Endothelial cell of umbilical vein (primary cell): ENCODE data around the gene VSTM4. TPM values are rescaled to one million over a fixed set of nuclear protein-coding genes. Genes with fewer than 3 reads are reported as not detected.

Experiments
- BruUV-seq: library from RNA; stranded (reverse); fragments of 400-500 nt; replicated peaks from 2 replicates; lab custom pipeline; 2021; lab: Mats Ljungman, UMichigan
- CTCF ChIA-PET: fragments of 300-600, 350-600 bp; sonication (Branson Sonifier 250); formaldehyde crosslinking; loops from one replicate; lab custom pipeline; 2021; ENCODE audit warnings: antibody characterized with exemption, inconsistent platforms; lab: Charles Lee
- POLR2A ChIA-PET: fragments of 300-600, 350-600 bp; sonication (Branson Sonifier 250); formaldehyde crosslinking; loops from one replicate; lab custom pipeline; 2021; ENCODE audit warnings: antibody characterized with exemption, inconsistent platforms; lab: Charles Lee
- DNase-seq: peaks from one replicate; pipeline ENCODE4 v3.0.0-alpha.2; 2011; ENCODE audit warnings: low read depth, low spot score
- FAIRE-seq: peaks from 2 replicates; lab custom pipeline; 2011; peaks lifted over from hg19 to GRCh38; lab: Jason Lieb, UNC
- H2AFZ ChIP-seq: 2 replicates; pipeline ENCODE4 v1.6.0; 2012; ENCODE audit warnings: low read depth, low read length, control low read depth, inconsistent platforms
- H3K27ac ChIP-seq: 2 replicates; pipeline ENCODE4 v1.5.1; 2011; ENCODE audit warnings: low read depth, mild to moderate bottlenecking, control low read depth, low read length, moderate library complexity; ENCODE audit not compliant: insufficient read depth
- H3K27me3 ChIP-seq, 2 experiments: 2 replicates each; pipeline versions ENCODE4 v1.6.0 to v1.6.1; 2011; ENCODE audit warnings: low read length in 2 of 2, mixed read lengths in 1 of 2; ENCODE audit not compliant: control insufficient read depth in 2 of 2, insufficient read depth in 2 of 2
- H3K36me3 ChIP-seq, 2 experiments: 2 replicates in 1 of 2; 3 replicates in 1 of 2; pipeline ENCODE4 v1.5.1; 2011; ENCODE audit warnings: low read length in 2 of 2, mild to moderate bottlenecking in 1 of 2, moderate library complexity in 1 of 2; ENCODE audit not compliant: control insufficient read depth in 2 of 2, insufficient read depth in 2 of 2; ENCODE audit errors: extremely low read depth in 1 of 2
- H3K4me1 ChIP-seq: 3 replicates; pipeline ENCODE4 v1.5.1; 2011; ENCODE audit warnings: mild to moderate bottlenecking, low read length; ENCODE audit not compliant: control insufficient read depth, insufficient read depth; ENCODE audit errors: extremely low read depth
- H3K4me2 ChIP-seq: 2 replicates; pipeline ENCODE4 v1.6.1; 2011; ENCODE audit warnings: low read length, control low read depth, mixed read lengths; ENCODE audit not compliant: insufficient read depth
- H3K4me3 ChIP-seq, 3 experiments: fragments of 200-600 bp in 1 of 3; sonication (generic), shearing (Covaris generic) in 1 of 3; replicated peaks in 1 of 3; 2 replicates each; pipeline ENCODE4 v1.5.1; 2011 to 2016; ENCODE audit warnings: control low read depth in 3 of 3, low read length in 3 of 3, mild to moderate bottlenecking in 2 of 3, inconsistent platforms in 1 of 3, low read depth in 1 of 3, moderate library complexity in 1 of 3; ENCODE audit not compliant: insufficient read depth in 1 of 3
- H3K79me2 ChIP-seq: 2 replicates; pipeline ENCODE4 v1.6.0; 2012; ENCODE audit warnings: low read length, inconsistent platforms; ENCODE audit not compliant: control insufficient read depth, insufficient read depth
- H3K9ac ChIP-seq: replicated peaks from 2 replicates; pipeline ENCODE3; 2011; ENCODE audit warnings: low read length, control low read depth; ENCODE audit not compliant: insufficient read depth; ENCODE audit errors: extremely low read depth
- H3K9me1 ChIP-seq: replicated peaks from 3 replicates; pipeline ENCODE4 v1.6.0; 2011; ENCODE audit warnings: mild to moderate bottlenecking, low read length; ENCODE audit not compliant: control insufficient read depth, insufficient read depth; ENCODE audit errors: extremely low read depth
- H3K9me3 ChIP-seq: replicated peaks from 2 replicates; pipeline ENCODE4 v1.5.1; 2012; ENCODE audit warnings: low read length, inconsistent platforms; ENCODE audit not compliant: control insufficient read depth, insufficient read depth
- H4K20me1 ChIP-seq: replicated peaks from 2 replicates; pipeline ENCODE3; 2011; ENCODE audit warnings: mild to moderate bottlenecking, low read length; ENCODE audit not compliant: control insufficient read depth, insufficient read depth; ENCODE audit errors: extremely low read depth
- EZH2 ChIP-seq: IDR thresholded peaks from 2 replicates; pipeline ENCODE4 v1.6.1; 2012; ENCODE audit warnings: borderline replicate concordance, low read depth, mild to moderate bottlenecking, moderate library complexity, low read length, inconsistent platforms; ENCODE audit not compliant: severe bottlenecking
- FOS ChIP-seq: IDR thresholded peaks from 2 replicates; pipeline ENCODE4 v1.6.1; 2011; ENCODE audit warnings: mild to moderate bottlenecking, low read length, moderate library complexity, borderline replicate concordance; ENCODE audit not compliant: insufficient read depth
- GATA2 ChIP-seq: IDR thresholded peaks from 2 replicates; pipeline ENCODE4 v1.7.0; 2011; ENCODE audit warnings: low read depth, mild to moderate bottlenecking, moderate library complexity, mixed read lengths, low read length; ENCODE audit not compliant: insufficient read length, insufficient read depth
- JUN ChIP-seq: IDR thresholded peaks from 2 replicates; pipeline ENCODE4 v1.6.1; 2011; ENCODE audit warnings: borderline replicate concordance, low read depth; ENCODE audit not compliant: insufficient read length, insufficient read depth
- MYC ChIP-seq: IDR thresholded peaks from one replicate; pipeline ENCODE4 v1.6.1; 2011; ENCODE audit warnings: mild to moderate bottlenecking, low read depth, low read length
- POLR2A ChIP-seq: IDR thresholded peaks from 2 replicates; pipeline ENCODE4 v1.6.1; 2012; ENCODE audit warnings: low read depth, mild to moderate bottlenecking, control low read depth, low read length
- POLR2AphosphoS5 ChIP-seq: IDR thresholded peaks from 2 replicates; pipeline ENCODE4 v1.6.1; 2012; ENCODE audit warnings: low read depth, mild to moderate bottlenecking, control low read depth, low read length, moderate library complexity; ENCODE audit not compliant: insufficient read depth
- dilution Hi-C: fragments of 300-500 bp; cut with MboI; formaldehyde crosslinking; loops from one replicate; pipeline ENCODE4 v1.15.0; 2019; ENCODE audit warnings: low sequenced_read_pairs; ENCODE audit not compliant: extremely low pct_ligation_motif_present
- intact Hi-C: fragments of 100-400 bp; cut with micrococcal nuclease; formaldehyde crosslinking; loops from one replicate; pipeline ENCODE4 v1.10.0; 2022
- polyA plus RNA-seq, 4 experiments: library from polyadenylated mRNA; depleted of rRNA in 3 of 4; stranded (reverse) in 3 of 4; unstranded in 1 of 4; fragments of >200 nt; gene quantifications; 2 replicates each; pipeline versions ENCODE4 v1.2.1 to v1.2.3, GENCODE V29; 2011 to 2012; ENCODE audit warnings: missing spikeins in 1 of 4
- total RNA-seq: library from RNA; stranded (reverse); gene quantifications from 2 replicates; pipeline ENCODE4 v1.2.3, GENCODE V29; 2021
- TF ChIP-seq, protein P1 (sequence below): IDR thresholded peaks from 2 replicates; pipeline ENCODE4 v1.6.1; 2011; ENCODE audit not compliant: insufficient read depth, insufficient read length
- TF ChIP-seq, protein P2 (sequence below), 2 donors: IDR thresholded peaks; 1 replicate in 1 of 2; 2 replicates in 1 of 2; pipeline ENCODE4 v1.5.1; 2011; ENCODE audit warnings: low read length in 2 of 2, mild to moderate bottlenecking in 2 of 2, moderate library complexity in 2 of 2, control low read depth in 1 of 2, inconsistent platforms in 1 of 2, low read depth in 1 of 2; ENCODE audit not compliant: insufficient read depth in 1 of 2; ENCODE audit errors: extremely low read depth in 1 of 2

Gene VSTM4
- total and polyA plus RNA-seq, 2 donors (not counting 3 experiments of a cell fraction or from before 2014, with no cell fraction given), result 0.07 TPM

DNA sequence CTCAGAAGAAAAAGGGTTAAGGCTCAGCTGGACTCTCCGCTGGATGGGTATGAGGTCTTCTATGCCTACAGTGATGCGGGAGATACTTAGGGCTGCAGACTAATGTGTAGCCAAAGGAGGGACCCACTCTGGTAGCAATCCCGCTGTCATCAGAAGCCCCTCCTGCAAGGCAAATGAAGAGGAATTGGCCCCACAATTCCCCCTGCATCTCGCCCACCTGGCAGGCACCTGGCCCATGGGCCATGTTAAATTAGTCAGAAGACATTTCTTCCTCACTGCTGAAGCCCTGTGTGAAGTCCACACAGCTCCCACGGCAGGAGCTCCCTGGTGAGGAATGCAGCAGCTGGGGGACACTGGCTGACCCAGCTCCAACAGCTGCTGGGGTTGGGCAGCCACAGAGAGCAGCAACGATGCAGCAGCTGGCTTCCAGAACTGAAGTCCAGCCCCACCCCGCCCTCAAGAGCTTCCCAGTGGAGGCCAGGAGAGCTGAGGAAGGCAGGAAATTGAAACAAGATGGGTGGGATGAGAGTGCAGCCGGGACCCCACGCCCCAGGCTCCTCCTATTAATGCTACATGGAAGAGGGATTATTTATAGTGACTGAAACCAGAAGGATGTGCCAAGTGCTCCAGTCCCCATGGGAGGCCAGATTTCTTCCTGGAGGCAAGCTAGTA is 5.5 kb downstream of the VSTM4 start:
- no peaks in the 10 kb centered on the region for H3K79me2 ChIP-seq
- no peak overlapping the region for H3K4me3 ChIP-seq
- no peak for FAIRE-seq
- H3K9ac ChIP-seq, result no peak overlapping the region
- H4K20me1 ChIP-seq, result no peaks in the 10 kb centered on the region
- peaks cover 7 to 14% of the 10 kb centered on the region in 2 experiments for H3K27me3 ChIP-seq
- H3K4me1 ChIP-seq, result no peaks in the 10 kb centered on the region
- no peak for TF ChIP-seq POLR2AphosphoS5
- no peak for TF ChIP-seq EZH2
- TF ChIP-seq, protein P1, sequence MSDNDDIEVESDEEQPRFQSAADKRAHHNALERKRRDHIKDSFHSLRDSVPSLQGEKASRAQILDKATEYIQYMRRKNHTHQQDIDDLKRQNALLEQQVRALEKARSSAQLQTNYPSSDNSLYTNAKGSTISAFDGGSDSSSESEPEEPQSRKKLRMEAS, result no peak
- no peak for TF ChIP-seq GATA2
- TF ChIP-seq JUN, result no peak
- TF ChIP-seq MYC, result no peak
- POLR2A ChIA-PET, result no interaction called here
- no peak overlapping the region for H3K27ac ChIP-seq
- BruUV-seq, result no TSS peak
- H3K36me3 ChIP-seq, result no peaks in the 10 kb centered on the region
- H2AFZ ChIP-seq, result no peak overlapping the region
- CTCF ChIA-PET, result no interaction called here
- no peaks in the 10 kb centered on the region for H3K9me1 ChIP-seq
- no peaks in the 10 kb centered on the region for H3K9me3 ChIP-seq
- DNase-seq, result no peak
- dilution Hi-C loops (no loop called here), intact Hi-C loops (no loop called here)
- H3K4me2 ChIP-seq, result no peak overlapping the region

DNA sequence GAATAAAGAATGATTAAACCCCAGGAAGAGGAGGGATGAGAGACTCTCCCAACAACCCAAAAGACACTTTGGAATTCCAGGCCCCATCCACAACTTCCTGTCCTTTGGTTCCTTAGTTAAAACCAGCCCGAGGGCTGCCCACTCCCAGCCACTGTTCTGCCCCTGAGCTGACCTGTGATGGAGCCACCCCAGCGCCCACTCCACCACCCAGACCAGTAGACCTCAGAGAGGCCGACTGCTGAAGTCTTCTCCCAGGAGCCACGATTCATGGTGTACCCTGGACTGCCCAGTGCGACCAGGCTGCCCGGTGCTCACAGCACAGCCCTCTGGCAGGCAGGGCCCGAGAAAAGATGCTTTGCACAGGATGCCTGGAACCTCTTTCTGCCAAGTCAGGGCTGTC is 6.7 kb downstream of the VSTM4 start:
- no peak overlapping the region for H3K27ac ChIP-seq
- no peaks in the 10 kb centered on the region for H4K20me1 ChIP-seq
- no peaks in the 10 kb centered on the region for H3K79me2 ChIP-seq
- H3K4me2 ChIP-seq, result no peak overlapping the region
- no peak overlapping the region for H2AFZ ChIP-seq
- no peak for TF ChIP-seq EZH2
- TF ChIP-seq, protein P1, result no peak
- no peak for TF ChIP-seq POLR2AphosphoS5
- TF ChIP-seq FOS, result no peak
- no peak for TF ChIP-seq MYC
- no peak for TF ChIP-seq POLR2A
- TF ChIP-seq, protein P2, sequence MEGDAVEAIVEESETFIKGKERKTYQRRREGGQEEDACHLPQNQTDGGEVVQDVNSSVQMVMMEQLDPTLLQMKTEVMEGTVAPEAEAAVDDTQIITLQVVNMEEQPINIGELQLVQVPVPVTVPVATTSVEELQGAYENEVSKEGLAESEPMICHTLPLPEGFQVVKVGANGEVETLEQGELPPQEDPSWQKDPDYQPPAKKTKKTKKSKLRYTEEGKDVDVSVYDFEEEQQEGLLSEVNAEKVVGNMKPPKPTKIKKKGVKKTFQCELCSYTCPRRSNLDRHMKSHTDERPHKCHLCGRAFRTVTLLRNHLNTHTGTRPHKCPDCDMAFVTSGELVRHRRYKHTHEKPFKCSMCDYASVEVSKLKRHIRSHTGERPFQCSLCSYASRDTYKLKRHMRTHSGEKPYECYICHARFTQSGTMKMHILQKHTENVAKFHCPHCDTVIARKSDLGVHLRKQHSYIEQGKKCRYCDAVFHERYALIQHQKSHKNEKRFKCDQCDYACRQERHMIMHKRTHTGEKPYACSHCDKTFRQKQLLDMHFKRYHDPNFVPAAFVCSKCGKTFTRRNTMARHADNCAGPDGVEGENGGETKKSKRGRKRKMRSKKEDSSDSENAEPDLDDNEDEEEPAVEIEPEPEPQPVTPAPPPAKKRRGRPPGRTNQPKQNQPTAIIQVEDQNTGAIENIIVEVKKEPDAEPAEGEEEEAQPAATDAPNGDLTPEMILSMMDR (IDR thresholded peaks at IDR 0.05; ENCODE audit: extremely low read depth in 1 of 2, insufficient read depth in 1 of 2, low read depth in 1 of 2, low read length in 2 of 2), result no peak
- no peak for TF ChIP-seq GATA2
- TF ChIP-seq JUN, result no peak
- H3K36me3 ChIP-seq, result no peaks in the 10 kb centered on the region
- H3K4me1 ChIP-seq, result no peaks in the 10 kb centered on the region
- no peak for DNase-seq
- H3K4me3 ChIP-seq, result no peak overlapping the region
- FAIRE-seq, result no peak
- BruUV-seq, result no TSS peak
- ChIA-PET POLR2A (no interaction called here), CTCF (no interaction called here)
- intact Hi-C loops, result no loop called here
- peaks cover 0 to 6% of the 10 kb centered on the region in 2 experiments for H3K27me3 ChIP-seq
- H3K9ac ChIP-seq, result no peak overlapping the region
- dilution Hi-C loops, result no loop called here
- H3K9me3 ChIP-seq, result no peaks in the 10 kb centered on the region
- H3K9me1 ChIP-seq, result no peaks in the 10 kb centered on the region
